ENCODE measurements around the gene PRKCH. TPM values are rescaled to one million over a fixed set of nuclear protein-coding genes. Genes with fewer than 3 reads are reported as not detected.

Gene PRKCH
- total RNA-seq, 1 experiment from 2014 or later, result 18.3 TPM

GRCh38 chr14:61434311-61434710 is 112.9 kb downstream of the PRKCH start:
- Histone ChIP-seq H3K4me1 (peaks cover 43% of the 10 kb centered on the region), H3K36me3 (ENCODE audit: control insufficient read depth, insufficient read depth, low read length) (no peaks in the 10 kb centered on the region), H3K27me3 (replicated peaks; ENCODE audit: control insufficient read depth, insufficient read depth, low read length) (no peaks in the 10 kb centered on the region), H3K4me3 (ENCODE audit: low read depth, low read length) (no peak overlapping the region), H3K9me3 (no peaks in the 10 kb centered on the region)
- intact Hi-C loops (cut with micrococcal nuclease; ENCODE audit: unreplicated experiment), result no loop called here
- Mint-ChIP-seq H3K36me3 (ENCODE audit: insufficient read depth, unreplicated experiment) (no peaks in the 10 kb centered on the region), H3K27me3 (ENCODE audit: insufficient read depth, unreplicated experiment) (no peaks in the 10 kb centered on the region), H3K27ac (ENCODE audit: unreplicated experiment) (no peak overlapping the region), H3K4me3 (ENCODE audit: unreplicated experiment) (no peak overlapping the region), H3K9me3 (ENCODE audit: unreplicated experiment) (peaks cover 14% of the 10 kb centered on the region), H3K4me1 (ENCODE audit: low read depth, unreplicated experiment) (peaks cover 45% of the 10 kb centered on the region)
- ChIA-PET POLR2A (no interaction called here), CTCF (no interaction called here)
- no peak for DNase-seq
- no TSS peak for BruUV-seq (replicated peaks)
- TF ChIP-seq CTCF (IDR thresholded peaks at IDR 0.05; ENCODE audit: insufficient read depth in 1 of 2, low read depth in 1 of 2, low read length in 1 of 2, severe bottlenecking in 1 of 2, unreplicated experiment in 1 of 2), result no peak

- intact Hi-C loops (cut with micrococcal nuclease; ENCODE audit: unreplicated experiment), result loop anchor here (5.0 kb wide), 2 partner anchors 48 to 153 kb away; partner anchors contain the start of gene TMEM30B
- Mint-ChIP-seq H3K9me3 (ENCODE audit: unreplicated experiment) (peaks cover 14% of the 10 kb centered on the region), H3K4me3 (ENCODE audit: unreplicated experiment) (no peak overlapping the region), H3K27ac (ENCODE audit: unreplicated experiment) (peak overlapping the region; percentile 14), H3K4me1 (ENCODE audit: low read depth, unreplicated experiment) (peaks cover 43% of the 10 kb centered on the region), H3K27me3 (ENCODE audit: insufficient read depth, unreplicated experiment) (no peaks in the 10 kb centered on the region), H3K36me3 (ENCODE audit: insufficient read depth, unreplicated experiment) (no peaks in the 10 kb centered on the region)
- no TSS peak for BruUV-seq (replicated peaks)
- no peak for TF ChIP-seq CTCF (IDR thresholded peaks at IDR 0.05; ENCODE audit: insufficient read depth in 1 of 2, low read depth in 1 of 2, low read length in 1 of 2, severe bottlenecking in 1 of 2, unreplicated experiment in 1 of 2)
- ChIA-PET CTCF (no interaction called here), POLR2A (no interaction called here)
- no peaks in the 10 kb centered on the region for H3K36me3 ChIP-seq (ENCODE audit: control insufficient read depth, insufficient read depth, low read length)
- H3K9me3 ChIP-seq, result no peaks in the 10 kb centered on the region
- DNase-seq, result no peak
- no peaks in the 10 kb centered on the region for H3K27me3 ChIP-seq (replicated peaks; ENCODE audit: control insufficient read depth, insufficient read depth, low read length)
- peaks cover 40% of the 10 kb centered on the region for H3K4me1 ChIP-seq
- H3K4me3 ChIP-seq (ENCODE audit: low read depth, low read length), result no peak overlapping the region
Observed at GRCh38 chr14:61435563-61436337, 114.4 kb downstream of the PRKCH start.

- no peaks in the 10 kb centered on the region for H3K27me3 Mint-ChIP-seq (ENCODE audit: insufficient read depth, unreplicated experiment)
- Histone ChIP-seq H3K4me1 (peaks cover 31% of the 10 kb centered on the region), H3K27me3 (replicated peaks; ENCODE audit: control insufficient read depth, insufficient read depth, low read length) (no peaks in the 10 kb centered on the region), H3K36me3 (ENCODE audit: control insufficient read depth, insufficient read depth, low read length) (no peaks in the 10 kb centered on the region), H3K4me3 (ENCODE audit: low read depth, low read length) (no peak overlapping the region), H3K9me3 (no peaks in the 10 kb centered on the region)
- no peak for DNase-seq
- H3K9me3 Mint-ChIP-seq (ENCODE audit: unreplicated experiment), result no peaks in the 10 kb centered on the region
- H3K4me3 Mint-ChIP-seq (ENCODE audit: unreplicated experiment), result no peak overlapping the region
- BruUV-seq (replicated peaks), result no TSS peak
- intact Hi-C loops (cut with micrococcal nuclease; ENCODE audit: unreplicated experiment), result loop anchor here (5.0 kb wide), 2 partner anchors 50 to 155 kb away; partner anchors contain the start of gene TMEM30B
- H3K36me3 Mint-ChIP-seq (ENCODE audit: insufficient read depth, unreplicated experiment), result no peaks in the 10 kb centered on the region
- no peak for TF ChIP-seq CTCF (IDR thresholded peaks at IDR 0.05; ENCODE audit: insufficient read depth in 1 of 2, low read depth in 1 of 2, low read length in 1 of 2, severe bottlenecking in 1 of 2, unreplicated experiment in 1 of 2)
- POLR2A ChIA-PET, result interaction anchor here (0.6 kb wide), 1 partner anchor 115 kb away, joined by 3 read pairs; no protein-coding TSS in a partner anchor
- CTCF ChIA-PET, result interaction anchor here (0.5 kb wide), 1 partner anchor 9 kb away, joined by 3 read pairs; no protein-coding TSS in a partner anchor
- H3K27ac Mint-ChIP-seq (ENCODE audit: unreplicated experiment), result peak overlapping the region; percentile 55
- peaks cover 28% of the 10 kb centered on the region for H3K4me1 Mint-ChIP-seq (ENCODE audit: low read depth, unreplicated experiment)
Observed at GRCh38 chr14:61437381-61437780, 116.0 kb downstream of the PRKCH start.
